Measurements from ENCODE around the gene HSD17B12.

The HSD17B12 gene

GRCh38 chr11:43812471-43812870 is 131.9 kb downstream of the HSD17B12 start:
- DNase-seq: no peak

GRCh38 chr11:43818220-43818619 is 137.7 kb downstream of the HSD17B12 start:
- DNase-seq: no peak

GRCh38 chr11:43819926-43820325 is 139.4 kb downstream of the HSD17B12 start:
- DNase-seq: peak; percentile 16

GRCh38 chr11:43823316-43823715 is 142.8 kb downstream of the HSD17B12 start:
- no peak for DNase-seq

- no peak for DNase-seq
Measured at GRCh38 chr11:43823851-43824250, 143.3 kb downstream of the HSD17B12 start.

- no peak for DNase-seq
Measured at GRCh38 chr11:43825217-43825816, 144.8 kb downstream of the HSD17B12 start.

- DNase-seq: no peak
Measured at GRCh38 chr11:43830928-43831440, 150.4 kb downstream of the HSD17B12 start.

GRCh38 chr11:43832536-43832935 is 152.0 kb downstream of the HSD17B12 start:
- DNase-seq: no peak

GRCh38 chr11:43833657-43834073 is 153.1 kb downstream of the HSD17B12 start:
- no peak for DNase-seq

GRCh38 chr11:43834286-43834685 is 153.7 kb downstream of the HSD17B12 start:
- DNase-seq: no peak

- no peak for DNase-seq
Measured at GRCh38 chr11:43835104-43835503, 154.6 kb downstream of the HSD17B12 start.

- no peak for DNase-seq
Measured at GRCh38 chr11:43837879-43838278, 157.3 kb downstream of the HSD17B12 start.

- no peak for DNase-seq
Measured at GRCh38 chr11:43842021-43842420, 161.5 kb downstream of the HSD17B12 start.

- no peak for DNase-seq
Measured at GRCh38 chr11:43845816-43846215, 165.3 kb downstream of the HSD17B12 start.

- peak; percentile 25 for DNase-seq
Measured at GRCh38 chr11:43852057-43852636, 171.6 kb downstream of the HSD17B12 start.

GRCh38 chr11:43853781-43854180 is 173.2 kb downstream of the HSD17B12 start:
- DNase-seq: no peak

GRCh38 chr11:43856993-43857392 is 176.5 kb downstream of the HSD17B12 start:
- no peak for DNase-seq

- no peak for DNase-seq
Measured at GRCh38 chr11:43861141-43861540, 180.6 kb downstream of the HSD17B12 start.

GRCh38 chr11:43866520-43866919 is 186.0 kb downstream of the HSD17B12 start:
- DNase-seq: no peak

GRCh38 chr11:43866969-43867368 is 186.4 kb downstream of the HSD17B12 start:
- DNase-seq: no peak

GRCh38 chr11:43868852-43869567 is 188.5 kb downstream of the HSD17B12 start:
- peak; percentile 65 for DNase-seq

GRCh38 chr11:43871051-43871450 is 190.5 kb downstream of the HSD17B12 start:
- no peak for DNase-seq

- no peak for DNase-seq
Measured at GRCh38 chr11:43872995-43873394, 192.5 kb downstream of the HSD17B12 start.

GRCh38 chr11:43874078-43874477 is 193.5 kb downstream of the HSD17B12 start:
- DNase-seq: no peak
